Measurements from ENCODE around the gene GRAMD1B.
A peak's percentile ranks its signal among the peaks of the same experiment; 100 is the strongest.
"Not testable (repeated sequence)": the region's sequence is repeated elsewhere in the genome, so short reads cannot be mapped to it uniquely, and the experiment has no call there.

The GRAMD1B gene

GRCh38 chr11:123653827-123654565 lies 223.9 kb downstream of the GRAMD1B start:
- peak; percentile 67 for DNase-seq

GRCh38 chr11:123654566-123655081 lies 224.6 kb downstream of the GRAMD1B start, which contains the start of gene SCN3B:
Gene SCN3B, minus strand, starts transcription at chr11:123654624. Its CDS starts 823 bp downstream, at chr11:123653801.
- peak; percentile 95 for DNase-seq

- DNase-seq, result no peak
Measured at GRCh38 chr11:123659311-123659710, 229.2 kb downstream of the GRAMD1B start.

- not testable (repeated sequence) for DNase-seq
Measured at GRCh38 chr11:123659965-123660364, 229.9 kb downstream of the GRAMD1B start.

GRCh38 chr11:123665306-123665705 lies 235.2 kb downstream of the GRAMD1B start:
- no peak for DNase-seq

GRCh38 chr11:123670081-123670480 lies 240.0 kb downstream of the GRAMD1B start:
- no peak for DNase-seq

- no peak for DNase-seq
Measured at GRCh38 chr11:123671534-123671933, 241.5 kb downstream of the GRAMD1B start.

- DNase-seq, result no peak
Measured at GRCh38 chr11:123672568-123672967, 242.5 kb downstream of the GRAMD1B start.

GRCh38 chr11:123674297-123674696 lies 244.2 kb downstream of the GRAMD1B start:
- DNase-seq, result no peak
